ENCODE measurements around the gene ANKFY1.

DNA sequence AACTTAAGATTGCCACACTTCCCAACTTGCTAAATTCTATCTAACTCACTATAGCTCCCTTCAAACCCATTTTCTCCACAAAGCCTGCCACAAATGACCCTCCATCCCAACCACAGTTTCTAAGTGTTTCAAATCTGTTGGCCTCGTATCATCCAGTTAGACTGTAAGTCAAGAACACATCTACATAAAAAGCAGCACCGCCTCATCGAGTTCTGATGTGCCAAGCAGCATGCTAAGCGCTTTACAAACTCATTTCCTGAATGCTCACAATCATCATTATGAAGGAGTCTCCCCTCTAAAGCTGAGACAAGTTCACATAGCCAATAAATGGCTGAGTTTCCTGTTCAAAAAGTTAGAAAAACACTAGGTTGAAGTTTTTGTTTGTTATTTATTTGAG lies 9.2 kb upstream of the ANKFY1 start:
- TF ChIP-seq, protein P1, sequence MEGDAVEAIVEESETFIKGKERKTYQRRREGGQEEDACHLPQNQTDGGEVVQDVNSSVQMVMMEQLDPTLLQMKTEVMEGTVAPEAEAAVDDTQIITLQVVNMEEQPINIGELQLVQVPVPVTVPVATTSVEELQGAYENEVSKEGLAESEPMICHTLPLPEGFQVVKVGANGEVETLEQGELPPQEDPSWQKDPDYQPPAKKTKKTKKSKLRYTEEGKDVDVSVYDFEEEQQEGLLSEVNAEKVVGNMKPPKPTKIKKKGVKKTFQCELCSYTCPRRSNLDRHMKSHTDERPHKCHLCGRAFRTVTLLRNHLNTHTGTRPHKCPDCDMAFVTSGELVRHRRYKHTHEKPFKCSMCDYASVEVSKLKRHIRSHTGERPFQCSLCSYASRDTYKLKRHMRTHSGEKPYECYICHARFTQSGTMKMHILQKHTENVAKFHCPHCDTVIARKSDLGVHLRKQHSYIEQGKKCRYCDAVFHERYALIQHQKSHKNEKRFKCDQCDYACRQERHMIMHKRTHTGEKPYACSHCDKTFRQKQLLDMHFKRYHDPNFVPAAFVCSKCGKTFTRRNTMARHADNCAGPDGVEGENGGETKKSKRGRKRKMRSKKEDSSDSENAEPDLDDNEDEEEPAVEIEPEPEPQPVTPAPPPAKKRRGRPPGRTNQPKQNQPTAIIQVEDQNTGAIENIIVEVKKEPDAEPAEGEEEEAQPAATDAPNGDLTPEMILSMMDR (IDR thresholded peaks at IDR 0.05) = no peak
- no peak for TF ChIP-seq POLR2A (IDR thresholded peaks at IDR 0.05)

Measured in body of pancreas (tissue), 4 donors.